ENCODE results near the gene CXCL16.
"Not testable (repeated sequence)": the region's sequence is repeated elsewhere in the genome, so short reads cannot be mapped to it uniquely, and the experiment has no call there.

CXCL16 gene

GRCh38 chr17:4715063-4715744 lies 24.5 kb downstream of the CXCL16 start:
- no peaks in the 10 kb centered on the region for H3F3A ChIP-seq (ENCODE audit: low read depth)
- peak overlapping the region; percentile 85 for H3K4me2 ChIP-seq (ENCODE audit: low read depth, low read length, poor library complexity, severe bottlenecking)
- peaks cover 63% of the 10 kb centered on the region for H3K79me2 ChIP-seq (ENCODE audit: insufficient read depth, low read length)
- H2AFZ ChIP-seq (ENCODE audit: low read length): no peak overlapping the region; the same call in 1 of the 2 replicates
- peak overlapping the region; percentile 66 for H3K4me3 ChIP-seq (ENCODE audit: low read length, poor library complexity, severe bottlenecking)
- no peaks in the 10 kb centered on the region for H3K9me2 ChIP-seq (replicated peaks; ENCODE audit: low read depth, low read length)
- H4K20me1 ChIP-seq (ENCODE audit: insufficient read depth, low read length, poor library complexity, severe bottlenecking): peaks cover 4% of the 10 kb centered on the region
- TF ChIP-seq CTCF (conservative IDR thresholded peaks at IDR 0.05; ENCODE audit: low read length): no peak
- no peak for TF ChIP-seq EZH2phosphoT487 (IDR thresholded peaks at IDR 0.05; ENCODE audit: borderline replicate concordance)
- H3K27me3 ChIP-seq (ENCODE audit: insufficient read depth, low read length, poor library complexity, severe bottlenecking): no peaks in the 10 kb centered on the region
- peak overlapping the region; percentile 77 for H3K9ac ChIP-seq (ENCODE audit: low read depth, low read length, poor library complexity, severe bottlenecking)
- peaks cover 23% of the 10 kb centered on the region; the same call in 1 of the 2 replicates for H3K36me3 ChIP-seq (ENCODE audit: insufficient read depth, low read length)
- no peaks in the 10 kb centered on the region for H3K9me3 ChIP-seq (ENCODE audit: insufficient read depth, low read depth, low read length)
- H3K4me1 ChIP-seq (ENCODE audit: insufficient read depth, low read length, poor library complexity, severe bottlenecking): peaks cover 43% of the 10 kb centered on the region

- H3K9me3 ChIP-seq (ENCODE audit: insufficient read depth, low read depth, low read length); H3K27me3 ChIP-seq (ENCODE audit: insufficient read depth, low read length, poor library complexity, severe bottlenecking); H2AFZ ChIP-seq (ENCODE audit: low read length); H3F3A ChIP-seq (ENCODE audit: low read depth); H4K20me1 ChIP-seq (ENCODE audit: insufficient read depth, low read length, poor library complexity, severe bottlenecking); H3K9me2 ChIP-seq (replicated peaks; ENCODE audit: low read depth, low read length): not testable (repeated sequence)
- peak overlapping the region; percentile 77 for H3K9ac ChIP-seq (ENCODE audit: low read depth, low read length, poor library complexity, severe bottlenecking)
- H3K79me2 ChIP-seq (ENCODE audit: insufficient read depth, low read length): peaks cover 63% of the 10 kb centered on the region
- peak overlapping the region; percentile 66 for H3K4me3 ChIP-seq (ENCODE audit: low read length, poor library complexity, severe bottlenecking)
- H3K4me2 ChIP-seq (ENCODE audit: low read depth, low read length, poor library complexity, severe bottlenecking): peak overlapping the region; percentile 85
- H3K36me3 ChIP-seq (ENCODE audit: insufficient read depth, low read length): peaks cover 17% of the 10 kb centered on the region; the same call in 1 of the 2 replicates
- H3K4me1 ChIP-seq (ENCODE audit: insufficient read depth, low read length, poor library complexity, severe bottlenecking): peaks cover 46% of the 10 kb centered on the region
These were observed 25.2 kb downstream of the CXCL16 start for GRCh38 chr17:4714340-4715062.

- peaks cover 50% of the 10 kb centered on the region for H3K4me1 ChIP-seq (ENCODE audit: insufficient read depth, low read length, poor library complexity, severe bottlenecking)
- no peaks in the 10 kb centered on the region for H3K9me2 ChIP-seq (replicated peaks; ENCODE audit: low read depth, low read length)
- H2AFZ ChIP-seq (ENCODE audit: low read length): no peak overlapping the region
- H3K4me2 ChIP-seq (ENCODE audit: low read depth, low read length, poor library complexity, severe bottlenecking): peak overlapping the region; percentile 97
- H3K27me3 ChIP-seq (ENCODE audit: insufficient read depth, low read length, poor library complexity, severe bottlenecking): no peaks in the 10 kb centered on the region
- H3K4me3 ChIP-seq (ENCODE audit: low read length, poor library complexity, severe bottlenecking): peak overlapping the region; percentile 80
- H4K20me1 ChIP-seq (ENCODE audit: insufficient read depth, low read length, poor library complexity, severe bottlenecking): peaks cover 4% of the 10 kb centered on the region
- TF ChIP-seq CTCF (conservative IDR thresholded peaks at IDR 0.05; ENCODE audit: low read length) (no peak), EZH2phosphoT487 (IDR thresholded peaks at IDR 0.05; ENCODE audit: borderline replicate concordance) (no peak)
- H3K9me3 ChIP-seq (ENCODE audit: insufficient read depth, low read depth, low read length): no peaks in the 10 kb centered on the region
- peaks cover 59% of the 10 kb centered on the region for H3K79me2 ChIP-seq (ENCODE audit: insufficient read depth, low read length)
- H3K9ac ChIP-seq (ENCODE audit: low read depth, low read length, poor library complexity, severe bottlenecking): peak overlapping the region; percentile 93
- peaks cover 7% of the 10 kb centered on the region; the same call in 1 of the 2 replicates for H3K36me3 ChIP-seq (ENCODE audit: insufficient read depth, low read length)
- H3F3A ChIP-seq (ENCODE audit: low read depth): peaks cover 3% of the 10 kb centered on the region; the same call in 1 of the 2 replicates
These were observed 27.2 kb downstream of the CXCL16 start for GRCh38 chr17:4712526-4712925.

All from Loucy (cell line).